A673 (cell line): ENCODE data around the gene ACSF3.

Source experiments
- EZH2 ChIP-seq: fragments of 200-600 bp; sonication (generic); IDR thresholded peaks from 2 replicates; pipeline ENCODE4 v1.6.1; 2017; ENCODE audit warnings: borderline replicate concordance, low read depth, mild to moderate bottlenecking, mixed read lengths, antibody characterized with exemption, low read length; ENCODE audit not compliant: poor library complexity, severe bottlenecking
- TF ChIP-seq, protein P1 (sequence below): fragments of 300-800, 200-600 bp; sonication (generic); conservative IDR thresholded peaks from 2 replicates; pipeline ENCODE4 v1.5.1; 2017; ENCODE audit warnings: low read depth, mild to moderate bottlenecking, antibody characterized with exemption, low read length, moderate library complexity, mixed read lengths

DNA sequence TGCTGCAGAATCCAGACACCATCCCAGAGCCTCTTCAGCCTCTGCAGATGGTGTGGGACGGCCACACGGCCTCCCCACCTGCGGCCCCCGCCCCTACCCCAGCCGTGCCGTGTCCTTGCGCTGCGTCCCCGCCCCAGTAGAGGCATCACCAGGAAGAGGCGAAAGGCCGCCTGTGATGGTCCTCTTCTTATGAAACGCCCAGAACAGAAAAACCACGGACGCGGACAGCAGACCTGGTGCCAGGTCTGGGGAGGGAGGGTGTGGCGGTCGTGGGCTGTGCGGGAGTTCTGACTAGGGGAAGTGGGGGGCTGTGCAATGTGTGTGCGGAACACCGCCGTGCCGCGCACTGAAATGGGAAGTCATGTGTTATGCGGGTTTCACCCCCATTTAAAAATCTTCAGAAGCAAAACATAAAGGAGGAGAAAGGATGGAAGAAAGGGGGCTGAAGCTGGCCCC, 25.5 kb downstream of the ACSF3 start:
- no peak for TF ChIP-seq EZH2
- TF ChIP-seq, protein P1, sequence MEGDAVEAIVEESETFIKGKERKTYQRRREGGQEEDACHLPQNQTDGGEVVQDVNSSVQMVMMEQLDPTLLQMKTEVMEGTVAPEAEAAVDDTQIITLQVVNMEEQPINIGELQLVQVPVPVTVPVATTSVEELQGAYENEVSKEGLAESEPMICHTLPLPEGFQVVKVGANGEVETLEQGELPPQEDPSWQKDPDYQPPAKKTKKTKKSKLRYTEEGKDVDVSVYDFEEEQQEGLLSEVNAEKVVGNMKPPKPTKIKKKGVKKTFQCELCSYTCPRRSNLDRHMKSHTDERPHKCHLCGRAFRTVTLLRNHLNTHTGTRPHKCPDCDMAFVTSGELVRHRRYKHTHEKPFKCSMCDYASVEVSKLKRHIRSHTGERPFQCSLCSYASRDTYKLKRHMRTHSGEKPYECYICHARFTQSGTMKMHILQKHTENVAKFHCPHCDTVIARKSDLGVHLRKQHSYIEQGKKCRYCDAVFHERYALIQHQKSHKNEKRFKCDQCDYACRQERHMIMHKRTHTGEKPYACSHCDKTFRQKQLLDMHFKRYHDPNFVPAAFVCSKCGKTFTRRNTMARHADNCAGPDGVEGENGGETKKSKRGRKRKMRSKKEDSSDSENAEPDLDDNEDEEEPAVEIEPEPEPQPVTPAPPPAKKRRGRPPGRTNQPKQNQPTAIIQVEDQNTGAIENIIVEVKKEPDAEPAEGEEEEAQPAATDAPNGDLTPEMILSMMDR = no peak
